Right lobe of liver (tissue), 4 donors: ENCODE measurements around the gene IL25.

Experiments used
- CTCF ChIP-seq, 4 donors: fragments of 200-600 bp in 3 of 4; fragments of 450-650 bp in 1 of 4; IDR thresholded peaks; one replicate each; pipeline versions ENCODE4 v1.5.1 to v1.8.0; 2016 to 2022; ENCODE audit warnings: antibody characterized with exemption in 4 of 4, mild to moderate bottlenecking in 2 of 4
- POLR2A ChIP-seq: fragments of 450-650 bp; IDR thresholded peaks from one replicate; pipeline ENCODE4 v1.6.1; 2017; ENCODE audit warnings: antibody characterized with exemption, mild to moderate bottlenecking
- donor health status: DM: no; HTN: no; CAD: no.
- donor health status: DM: no; HTN: no; CAD: no.
- donor health status: DM: no; HTN: yes; CAD: no.

DNA sequence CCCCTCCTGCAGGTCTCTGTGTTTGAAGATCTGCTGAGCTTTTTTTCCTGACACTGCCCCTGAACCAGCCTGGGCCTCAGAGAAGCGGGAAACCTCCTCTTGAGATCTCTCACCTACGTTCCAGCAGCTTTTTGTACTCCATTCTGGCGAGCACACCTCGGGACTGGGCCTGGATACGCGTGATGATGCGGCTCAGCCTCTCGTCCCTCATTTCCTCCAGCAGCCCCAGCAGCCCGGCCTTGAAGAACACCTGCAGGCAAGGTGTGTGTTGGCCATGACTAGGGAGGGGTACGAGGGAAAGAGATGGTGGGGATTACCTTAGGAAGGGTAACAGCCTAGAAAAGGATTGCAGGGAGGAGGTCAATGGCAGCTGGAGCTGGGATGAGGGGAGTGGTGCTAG, 52.6 kb downstream of the IL25 start:
- TF ChIP-seq CTCF (IDR thresholded peaks at IDR 0.05), result no peak
- no peak for TF ChIP-seq POLR2A
